Activated CD4-positive, CD25-positive, alpha-beta regulatory T cell treated with anti-CD3 and anti-CD28 coated beads, Interleukin-2, amount 50 U/mL, for 24 hours (primary cell): ENCODE measurements around the gene CACNG3.
"Not testable (repeated sequence)": the region's sequence is repeated elsewhere in the genome, so short reads cannot be mapped to it uniquely, and the experiment has no call there.

Source experiments
- ATAC-seq, 2 donors: fragments of 150-1000 bp; cut with Tn5 transposase; one replicate each; pipeline ENCODE4 v1.10.0; 2021; ENCODE audit warnings: mild to moderate bottlenecking in 1 of 2, moderate library complexity in 1 of 2

CACNG3 gene

GRCh38 chr16:24255456-24256371 lies at the start of gene CACNG3:
TSS of gene CACNG3 (plus strand) at chr16:24256335. CDS start at chr16:24256755, 420 bp downstream.
- ATAC-seq = peak in 1 of 2 donors; percentile 56

DNA sequence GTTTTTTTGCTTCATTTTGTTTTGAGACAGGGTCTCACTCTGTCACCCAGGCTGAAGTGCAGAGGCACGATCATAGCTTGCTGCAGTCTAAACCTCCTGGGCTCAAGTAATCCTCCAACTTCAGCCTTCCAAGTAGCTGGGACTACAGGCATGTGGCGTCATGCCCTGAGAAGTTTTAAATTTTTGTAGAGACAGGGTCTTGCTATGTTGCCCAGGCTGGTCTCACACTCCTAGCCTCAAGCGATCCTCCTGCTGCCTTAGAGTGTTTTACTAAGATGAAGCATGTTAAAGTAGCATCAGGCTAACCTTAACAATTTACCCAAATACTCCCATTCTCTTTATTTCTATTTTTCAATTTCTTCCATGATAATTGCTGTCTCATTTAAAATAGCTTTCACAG lies 49.2 kb upstream of the CACNG3 start:
- no peak for ATAC-seq

- ATAC-seq = no peak
Measured at GRCh38 chr16:24208710-24209109, 47.4 kb upstream of the CACNG3 start.

- no peak for ATAC-seq
Measured at GRCh38 chr16:24214992-24215391, 41.1 kb upstream of the CACNG3 start.

- ATAC-seq = no peak
Measured at GRCh38 chr16:24216961-24217360, 39.2 kb upstream of the CACNG3 start.

GRCh38 chr16:24217461-24217860 lies 38.7 kb upstream of the CACNG3 start:
- no peak for ATAC-seq

DNA sequence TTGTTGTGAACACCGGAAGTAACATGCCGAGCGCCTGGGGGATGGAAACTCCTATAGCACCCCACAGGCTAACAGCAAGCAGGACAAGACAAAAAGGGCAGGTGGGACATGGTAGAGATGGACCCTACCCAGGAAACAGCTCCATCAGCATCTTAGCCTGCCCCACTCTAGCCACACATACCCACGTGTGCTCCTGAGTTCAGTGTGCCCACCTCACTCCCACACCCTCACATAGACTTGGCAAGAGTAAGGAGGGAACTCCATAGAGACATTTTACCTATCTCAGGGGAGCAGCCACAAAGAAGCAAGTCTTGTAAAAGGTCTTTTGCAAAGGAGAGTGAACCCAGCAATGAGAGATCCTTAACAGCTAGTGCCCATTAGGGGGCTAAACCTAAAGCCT lies 37.8 kb upstream of the CACNG3 start:
- ATAC-seq = no peak

GRCh38 chr16:24221219-24221618 lies 34.9 kb upstream of the CACNG3 start:
- ATAC-seq = peak in 1 of 2 donors; percentile 46

- no peak for ATAC-seq
Measured at GRCh38 chr16:24228514-24228913, 27.6 kb upstream of the CACNG3 start.

DNA sequence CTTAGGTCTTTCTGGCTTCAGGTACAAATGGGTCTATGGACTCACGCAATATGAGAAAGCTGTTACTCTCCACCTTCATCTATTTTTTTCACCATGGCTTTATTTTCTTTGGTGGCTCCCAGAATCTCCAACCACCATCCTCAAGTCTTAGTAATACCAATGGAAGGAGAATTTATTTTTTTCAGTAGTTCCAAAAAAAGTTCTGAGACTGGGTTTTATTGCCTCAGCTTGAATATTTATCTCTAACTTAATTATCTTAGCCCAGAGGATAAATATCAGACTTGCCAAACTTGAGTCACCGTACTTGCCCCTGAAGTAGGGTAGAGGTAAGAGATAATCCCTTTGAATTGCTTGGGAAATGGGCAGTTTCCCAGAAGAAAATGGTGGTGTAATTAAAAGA lies 23.2 kb upstream of the CACNG3 start:
- ATAC-seq = no peak

- no peak for ATAC-seq
Measured at GRCh38 chr16:24234737-24235136, 21.4 kb upstream of the CACNG3 start.

DNA sequence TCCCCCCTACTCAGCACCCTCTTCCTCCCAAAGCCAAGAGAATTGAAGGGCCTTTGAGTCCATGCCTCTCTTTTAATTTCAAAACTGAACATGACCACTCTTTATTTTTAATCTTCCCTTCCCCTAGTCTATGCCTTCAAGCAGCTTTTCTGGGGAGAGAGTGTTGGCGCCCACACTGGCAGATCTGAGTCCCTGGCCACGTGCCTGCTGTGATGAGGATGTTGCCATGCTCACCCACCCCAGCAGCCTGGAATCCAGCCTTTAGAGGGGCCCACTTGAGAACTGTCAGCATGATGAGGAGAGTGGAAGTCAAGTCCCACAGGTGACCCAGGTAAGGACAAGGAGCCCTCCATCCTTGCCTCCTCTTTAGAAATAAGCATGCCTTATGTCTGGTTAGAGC lies 20.3 kb upstream of the CACNG3 start:
- no peak for ATAC-seq

DNA sequence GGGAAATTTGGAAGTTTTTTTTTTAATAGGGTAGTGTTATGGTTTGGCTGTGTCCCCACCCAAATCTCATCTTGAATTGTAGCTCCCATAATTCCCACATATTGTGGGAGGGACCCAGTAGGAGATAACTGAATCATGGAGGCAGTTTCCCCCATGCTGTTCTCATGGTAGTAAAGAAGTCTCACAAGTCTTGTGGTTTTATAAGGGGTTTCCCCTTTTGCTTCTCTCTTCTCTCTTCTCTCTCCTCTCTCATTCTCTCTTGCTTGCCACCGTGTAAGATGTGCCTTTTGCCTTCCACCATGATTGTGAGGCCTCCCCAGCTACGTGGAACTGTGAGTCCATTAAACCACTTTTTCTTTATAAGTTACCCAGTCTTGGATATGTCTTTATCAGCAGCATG lies 17.3 kb upstream of the CACNG3 start:
- ATAC-seq = not testable (repeated sequence)

DNA sequence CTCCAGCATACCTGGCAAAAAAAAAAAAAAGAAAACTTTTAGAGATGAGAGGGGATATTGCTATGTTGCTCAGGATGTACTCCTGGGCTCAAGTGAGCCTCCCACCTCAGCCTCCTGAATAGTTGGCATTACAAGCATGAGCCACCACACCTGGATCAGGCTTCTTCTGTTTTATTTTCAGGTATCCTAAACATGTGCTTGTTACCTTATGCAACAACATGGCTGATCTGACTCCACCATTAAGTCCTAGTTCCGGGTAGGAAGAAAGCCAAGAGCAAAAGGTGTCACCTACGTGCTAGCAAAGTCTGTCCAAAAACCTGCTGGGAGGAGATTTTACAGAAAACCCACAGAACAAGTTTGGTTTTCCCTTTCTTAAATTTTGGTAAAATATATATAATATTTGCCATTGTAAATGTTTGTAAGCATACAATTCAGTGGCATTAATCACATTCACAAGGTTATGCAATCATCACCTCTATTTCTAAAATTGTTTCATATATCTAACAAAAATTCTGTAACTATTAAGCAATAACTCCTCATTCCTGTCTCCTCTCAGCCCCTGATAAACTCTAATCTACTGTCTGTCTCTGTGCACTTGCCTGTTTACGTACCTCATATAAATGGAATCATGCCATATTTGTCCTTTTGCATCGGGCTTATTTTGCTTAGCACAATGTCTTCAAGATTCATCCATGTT lies 9.1 kb upstream of the CACNG3 start:
- ATAC-seq = no peak

DNA sequence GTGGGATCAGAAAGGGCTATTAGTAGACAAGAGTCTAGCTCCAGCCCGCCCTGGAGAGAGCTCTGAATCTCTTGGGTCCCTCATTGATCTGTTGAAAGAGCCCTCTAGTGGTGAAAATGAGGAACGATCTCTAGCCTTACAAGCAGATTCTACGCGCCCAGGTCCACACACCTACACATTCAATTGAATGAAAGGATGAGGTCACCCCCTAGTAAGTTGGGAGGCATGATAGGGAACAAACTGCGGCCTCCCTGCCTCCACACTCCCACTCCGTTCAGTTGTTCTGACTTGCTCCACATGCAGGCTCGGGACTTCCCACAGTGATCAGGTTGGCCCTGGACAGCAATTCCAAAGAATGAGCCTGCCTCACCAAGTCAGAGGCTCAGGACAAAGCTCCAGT lies 2.9 kb upstream of the CACNG3 start:
- ATAC-seq = peak in 1 of 2 donors; percentile 70

GRCh38 chr16:24257958-24258357 lies 1.8 kb downstream of the CACNG3 start:
- no peak for ATAC-seq

- no peak for ATAC-seq
Measured at GRCh38 chr16:24258791-24259190, 2.7 kb downstream of the CACNG3 start.

DNA sequence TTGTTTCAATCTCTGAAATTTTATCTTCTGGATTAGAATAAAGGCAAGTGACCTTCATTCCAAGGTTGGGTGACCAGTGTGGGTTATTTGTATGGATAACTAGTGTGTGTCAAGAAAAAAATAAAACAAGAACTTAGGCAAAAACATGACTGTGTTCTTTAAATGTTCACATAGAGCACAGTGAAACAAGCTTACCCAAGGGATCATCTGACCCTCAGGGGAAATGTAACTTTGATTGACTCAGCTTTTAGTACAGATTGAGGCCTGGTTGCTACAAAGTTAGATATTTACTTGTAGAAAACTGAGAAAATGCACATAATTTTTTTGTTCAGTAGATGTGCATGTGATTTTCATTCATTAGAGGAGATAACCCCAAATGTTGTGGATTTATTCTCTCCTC lies 6.7 kb downstream of the CACNG3 start:
- ATAC-seq = no peak

GRCh38 chr16:24270721-24271442 lies 14.7 kb downstream of the CACNG3 start:
- ATAC-seq = no peak

- no peak for ATAC-seq
Measured at GRCh38 chr16:24272379-24272778, 16.2 kb downstream of the CACNG3 start.

DNA sequence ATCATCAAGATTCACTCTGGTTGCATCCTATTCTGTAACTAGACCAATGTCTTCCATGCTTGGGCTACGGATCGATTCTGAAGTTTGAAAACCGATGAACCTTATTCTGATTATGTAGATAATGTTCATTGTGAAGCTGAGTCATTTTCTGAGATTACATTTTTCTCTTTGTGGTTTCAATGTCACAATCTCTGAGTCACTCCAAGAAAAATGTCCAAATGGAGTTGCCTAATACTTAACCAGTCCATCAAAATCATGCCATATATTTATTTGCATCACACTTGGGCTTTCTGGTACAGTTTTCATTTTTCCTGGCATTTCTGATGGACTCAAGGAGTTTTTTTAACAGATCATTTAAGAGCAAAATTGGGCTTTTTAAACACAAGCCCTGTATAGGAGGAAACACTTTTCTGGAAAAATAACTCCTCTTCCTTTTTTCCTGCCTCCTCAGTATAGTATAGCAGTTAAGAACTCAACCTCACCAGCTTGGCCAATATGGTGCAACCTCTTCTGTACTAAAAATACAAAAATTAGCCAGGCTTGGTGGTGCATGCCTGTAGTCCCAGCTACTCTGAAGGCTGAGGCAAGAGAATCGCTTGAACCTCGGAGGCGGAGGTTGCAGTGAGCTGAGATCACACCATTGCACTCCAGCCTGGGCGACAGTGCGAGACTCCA lies 17.5 kb downstream of the CACNG3 start:
- no peak for ATAC-seq

DNA sequence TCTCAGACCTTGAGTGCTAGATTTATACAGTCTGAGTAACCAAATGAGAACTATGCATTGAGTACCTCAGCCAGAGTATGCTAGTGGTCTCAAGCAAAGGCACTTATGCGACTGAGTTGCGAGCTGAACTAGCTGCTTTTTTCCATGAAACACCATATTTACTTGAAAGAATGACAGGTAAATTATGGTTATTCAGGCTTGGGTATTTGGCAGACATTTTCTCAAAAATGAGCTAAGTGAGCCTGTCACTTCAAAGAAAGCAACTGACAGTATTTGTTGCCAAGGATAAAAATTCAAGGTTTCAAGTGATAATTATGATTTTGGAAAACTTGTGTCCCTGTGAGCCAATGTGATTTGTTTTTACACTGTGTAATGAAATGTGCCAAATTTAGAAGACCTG lies 19.3 kb downstream of the CACNG3 start:
- ATAC-seq = no peak
